Gastroesophageal sphincter (tissue), 3 donors: ENCODE results near the gene RAB41.

Source experiments
- POLR2A ChIP-seq, 2 donors: fragments of 450-650 bp; IDR thresholded peaks; one replicate each; pipeline ENCODE4 v1.6.1; 2017; ENCODE audit warnings: antibody characterized with exemption in 2 of 2, mild to moderate bottlenecking in 2 of 2, moderate library complexity in 1 of 2
- POLR2AphosphoS5 ChIP-seq: sonication (generic); formaldehyde crosslinking; IDR thresholded peaks from one replicate; pipeline ENCODE4 v1.6.1; 2017; ENCODE audit warnings: antibody characterized with exemption
- TF ChIP-seq, protein P1 (sequence below), 4 experiments: fragments of 200-600 bp in 2 of 4; fragments of 450-650 bp in 2 of 4; sonication (generic) in 1 of 4; IDR thresholded peaks; one replicate each; pipeline ENCODE4 v1.5.1; 2017 to 2019; ENCODE audit warnings: antibody characterized with exemption in 4 of 4, mild to moderate bottlenecking in 2 of 4, moderate library complexity in 2 of 4

DNA sequence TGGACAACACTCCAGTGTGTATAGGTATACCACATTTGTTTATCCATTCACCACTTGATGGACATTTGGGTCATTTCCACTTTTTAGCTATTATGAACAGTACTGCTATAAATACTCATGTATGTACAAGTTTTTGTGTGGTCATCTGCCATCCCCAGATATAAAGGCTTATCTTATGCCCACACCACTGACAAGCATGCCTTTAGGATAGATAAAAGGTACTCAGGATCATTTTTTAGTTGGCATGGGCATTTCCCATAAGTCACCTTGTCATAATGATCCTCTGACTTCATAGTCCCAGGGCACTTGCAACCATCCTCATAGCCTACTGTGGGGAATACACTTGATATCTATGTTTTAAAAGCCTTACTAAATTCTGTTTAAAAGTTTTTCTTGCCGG, 41.2 kb upstream of the RAB41 start:
- TF ChIP-seq POLR2A (IDR thresholded peaks at IDR 0.05) = no peak
- no peak for TF ChIP-seq POLR2AphosphoS5
- TF ChIP-seq, protein P1, sequence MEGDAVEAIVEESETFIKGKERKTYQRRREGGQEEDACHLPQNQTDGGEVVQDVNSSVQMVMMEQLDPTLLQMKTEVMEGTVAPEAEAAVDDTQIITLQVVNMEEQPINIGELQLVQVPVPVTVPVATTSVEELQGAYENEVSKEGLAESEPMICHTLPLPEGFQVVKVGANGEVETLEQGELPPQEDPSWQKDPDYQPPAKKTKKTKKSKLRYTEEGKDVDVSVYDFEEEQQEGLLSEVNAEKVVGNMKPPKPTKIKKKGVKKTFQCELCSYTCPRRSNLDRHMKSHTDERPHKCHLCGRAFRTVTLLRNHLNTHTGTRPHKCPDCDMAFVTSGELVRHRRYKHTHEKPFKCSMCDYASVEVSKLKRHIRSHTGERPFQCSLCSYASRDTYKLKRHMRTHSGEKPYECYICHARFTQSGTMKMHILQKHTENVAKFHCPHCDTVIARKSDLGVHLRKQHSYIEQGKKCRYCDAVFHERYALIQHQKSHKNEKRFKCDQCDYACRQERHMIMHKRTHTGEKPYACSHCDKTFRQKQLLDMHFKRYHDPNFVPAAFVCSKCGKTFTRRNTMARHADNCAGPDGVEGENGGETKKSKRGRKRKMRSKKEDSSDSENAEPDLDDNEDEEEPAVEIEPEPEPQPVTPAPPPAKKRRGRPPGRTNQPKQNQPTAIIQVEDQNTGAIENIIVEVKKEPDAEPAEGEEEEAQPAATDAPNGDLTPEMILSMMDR (IDR thresholded peaks at IDR 0.05) = no peak
